GM21447 (cell line): ENCODE data around the gene HIPK1.
A peak's percentile ranks its signal among the peaks of the same experiment; 100 is the strongest.

ENCODE experiments used
- ATAC-seq: cut with Tn5 transposase; IDR thresholded peaks from one replicate; pipeline ENCODE4 v1.9.1; 2021; ENCODE audit not compliant: unreplicated experiment

Gene HIPK1

GRCh38 chr1:113913312-113913668, 15.8 kb upstream of the HIPK1 start:
- no peak for ATAC-seq

GRCh38 chr1:113913887-113914664, 15.0 kb upstream of the HIPK1 start:
- no peak for ATAC-seq

- no peak for ATAC-seq
Measured at GRCh38 chr1:113916974-113917373, 12.2 kb upstream of the HIPK1 start.

- ATAC-seq: no peak
Measured at GRCh38 chr1:113917400-113918082, 11.6 kb upstream of the HIPK1 start.

DNA sequence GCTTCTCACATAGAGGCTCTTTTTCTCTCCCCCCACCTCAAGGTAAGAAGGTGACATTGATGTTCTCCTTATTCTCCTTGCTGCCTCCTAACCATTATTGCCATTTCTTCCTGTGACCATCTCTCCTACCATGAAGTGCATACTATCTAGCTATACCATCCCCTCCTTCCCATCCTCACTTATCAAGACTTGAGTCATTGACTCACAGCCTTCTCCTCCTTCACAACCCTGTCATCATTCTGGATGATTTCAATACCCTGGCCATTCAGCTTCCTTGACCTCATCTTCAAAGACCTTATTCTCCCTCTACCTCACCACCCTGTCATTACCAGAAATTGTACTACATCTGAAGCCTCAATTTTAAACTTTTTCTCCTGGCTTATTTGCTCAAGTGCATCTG, 10.9 kb upstream of the HIPK1 start:
- ATAC-seq: no peak

GRCh38 chr1:113922957-113923356, 6.2 kb upstream of the HIPK1 start:
- ATAC-seq: no peak

GRCh38 chr1:113924473-113924872, 4.7 kb upstream of the HIPK1 start:
- no peak for ATAC-seq

GRCh38 chr1:113928187-113928930, 765 bp upstream of the HIPK1 start:
- peak; percentile 39 for ATAC-seq

GRCh38 chr1:113929750-113930498, 800 bp downstream of the HIPK1 start:
- ATAC-seq: peak; percentile 26

DNA sequence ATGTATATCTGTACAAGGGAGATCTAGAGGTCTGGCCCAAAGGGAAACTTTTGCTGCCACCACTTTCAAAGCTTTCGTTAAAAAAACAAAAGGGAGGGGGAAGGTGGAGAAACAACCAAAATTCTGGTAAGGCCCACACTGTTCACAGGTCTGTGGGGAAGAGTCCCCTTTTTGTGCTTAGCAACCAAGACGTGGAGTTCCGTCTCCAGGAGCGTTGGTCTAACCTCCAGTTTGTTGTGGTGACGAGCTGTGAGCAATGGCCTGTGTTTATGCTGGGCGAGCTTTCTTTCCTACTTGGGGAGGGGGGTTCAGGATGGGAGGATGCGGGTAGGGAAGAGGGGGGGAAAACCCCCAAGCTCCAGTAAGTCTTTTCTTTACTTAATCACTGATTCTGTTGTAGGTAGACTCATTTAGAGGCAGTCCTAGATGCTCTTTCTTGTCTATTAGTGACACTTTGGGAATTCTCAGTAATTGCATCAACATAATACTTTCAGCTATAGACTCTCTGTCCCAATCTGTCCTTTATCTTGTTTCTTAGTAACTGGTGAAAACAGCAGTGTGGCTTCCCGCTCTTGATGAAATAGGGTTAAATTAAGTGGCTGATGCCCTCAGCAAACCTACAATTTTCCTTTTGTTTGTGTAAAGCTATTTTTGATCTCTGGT, 1.5 kb downstream of the HIPK1 start:
- peak; percentile 42 for ATAC-seq

- ATAC-seq: no peak
Measured at GRCh38 chr1:113931451-113931851, 2.3 kb downstream of the HIPK1 start.

DNA sequence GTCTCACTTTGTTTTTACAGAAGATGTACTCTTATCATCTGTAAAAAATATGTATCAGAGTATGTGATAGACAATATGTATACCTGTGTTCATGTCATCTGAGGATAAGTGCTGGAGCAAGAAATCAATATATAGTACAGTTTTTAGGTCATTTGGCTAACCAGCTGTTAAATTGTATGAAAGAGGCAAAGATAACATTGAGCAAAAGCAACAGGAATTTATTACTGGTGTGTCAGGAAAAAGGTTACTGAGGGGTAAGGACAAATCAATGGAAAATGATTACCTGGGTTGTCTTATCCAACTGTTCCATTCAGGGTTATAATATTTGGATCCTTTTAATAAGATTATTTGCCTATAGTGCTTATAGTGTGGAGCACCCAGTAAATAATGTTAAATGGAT, 4.9 kb downstream of the HIPK1 start:
- no peak for ATAC-seq

DNA sequence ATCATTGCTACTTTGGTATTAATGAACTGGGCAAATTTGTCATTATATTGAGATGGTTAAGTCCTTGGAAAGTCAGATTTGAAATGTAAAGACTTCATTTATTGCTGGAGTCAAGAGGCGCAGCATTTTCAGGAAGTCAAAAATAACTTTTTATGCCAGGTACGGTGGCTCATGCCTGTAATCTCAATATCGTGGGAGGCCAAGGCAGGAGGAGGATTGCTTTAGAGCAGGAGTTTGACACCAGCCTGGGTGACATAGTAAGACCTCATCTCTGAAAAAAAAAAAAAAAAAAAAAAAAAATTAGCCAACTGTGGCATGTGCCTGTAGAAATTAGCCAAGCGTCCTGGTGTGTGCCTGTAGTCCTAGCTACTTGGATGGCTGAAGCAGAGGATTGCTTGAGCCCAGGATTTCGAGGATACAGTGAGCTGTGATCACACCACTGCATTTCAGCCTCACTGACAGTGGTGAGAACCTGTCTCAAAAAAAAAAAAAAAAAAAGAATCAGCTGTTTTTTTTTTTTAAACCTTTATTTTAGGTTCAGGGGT, 5.5 kb downstream of the HIPK1 start:
- no peak for ATAC-seq

- ATAC-seq: no peak
Measured at GRCh38 chr1:113935176-113935575, 6.1 kb downstream of the HIPK1 start.

GRCh38 chr1:113935970-113936369, 6.8 kb downstream of the HIPK1 start:
- no peak for ATAC-seq

DNA sequence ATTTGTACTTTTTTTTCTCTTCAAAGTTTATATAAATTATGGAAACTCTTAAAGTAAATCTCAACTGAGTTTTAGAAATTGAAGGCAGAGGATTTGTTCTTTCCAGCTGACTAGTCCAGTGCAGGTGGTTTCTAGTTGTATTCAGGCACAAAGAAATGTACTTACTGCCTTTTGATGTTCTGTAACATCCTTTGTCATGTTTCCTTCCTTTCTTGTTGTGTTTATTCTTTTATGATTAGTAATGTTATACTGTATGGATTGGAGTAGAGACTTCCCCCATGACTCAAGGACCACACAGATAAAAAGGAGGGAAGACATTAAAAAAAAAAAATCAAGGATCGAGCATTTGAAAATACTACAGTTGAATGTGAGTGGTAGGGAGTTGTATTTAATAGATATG, 8.0 kb downstream of the HIPK1 start:
- ATAC-seq: no peak

GRCh38 chr1:113938192-113938591, 9.1 kb downstream of the HIPK1 start:
- ATAC-seq: no peak

- ATAC-seq: no peak
Measured at GRCh38 chr1:113940365-113941244, 11.5 kb downstream of the HIPK1 start.

DNA sequence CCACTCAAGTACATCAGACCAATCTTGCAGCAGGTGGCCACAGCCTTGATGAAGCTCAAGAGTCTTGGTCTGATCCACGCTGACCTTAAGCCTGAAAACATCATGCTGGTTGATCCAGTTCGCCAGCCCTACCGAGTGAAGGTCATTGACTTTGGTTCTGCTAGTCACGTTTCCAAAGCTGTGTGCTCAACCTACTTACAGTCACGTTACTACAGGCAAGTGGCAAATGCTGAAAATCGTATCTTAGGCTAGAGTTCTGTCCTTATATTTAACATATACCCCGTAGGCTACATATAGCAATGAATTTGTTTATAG, 12.1 kb downstream of the HIPK1 start:
- no peak for ATAC-seq

DNA sequence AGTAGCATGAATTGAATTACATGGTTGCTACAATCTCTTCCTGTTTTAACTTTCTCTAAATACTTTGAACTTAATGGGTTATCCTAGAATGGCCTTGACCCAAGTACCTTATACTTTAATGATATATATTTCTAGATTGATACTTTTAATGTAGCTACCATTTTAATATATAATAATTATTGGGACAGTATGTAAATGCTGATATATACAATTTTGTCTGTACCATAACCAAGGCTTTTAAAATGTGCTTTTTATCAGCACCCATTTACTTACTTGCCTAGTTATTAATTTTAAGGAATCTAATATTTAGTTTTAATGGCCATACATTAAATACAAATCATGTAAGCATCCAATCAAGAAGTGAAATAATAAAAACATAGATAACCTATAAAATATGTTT, 13.4 kb downstream of the HIPK1 start:
- no peak for ATAC-seq
